HCT116 (cell line): Measurements from ENCODE around the gene CHMP2A. TPM values are rescaled to one million over a fixed set of nuclear protein-coding genes. Genes with fewer than 3 reads are reported as not detected.

Experiments used
- ATAC-seq: fragments of 200-7000 bp; cut with Tn5 transposase; 2 replicates; pipeline ENCODE4 v1.9.1; 2020; ENCODE audit warnings: mild to moderate bottlenecking, moderate library complexity
- BruUV-seq: library from RNA; stranded (reverse); fragments of 400-500 nt; replicated peaks from 2 replicates; lab custom pipeline; 2021; lab: Mats Ljungman, UMichigan
- CTCF ChIA-PET: fragments of 300-600 bp; sonication (Branson Sonifier 250); formaldehyde crosslinking; loops from one replicate; lab custom pipeline; 2021; ENCODE audit warnings: antibody characterized with exemption; lab: Charles Lee
- POLR2A ChIA-PET: fragments of 300-600, 350-600 bp; sonication (Branson Sonifier 250); formaldehyde crosslinking; loops from one replicate; lab custom pipeline; 2021; ENCODE audit warnings: antibody characterized with exemption; lab: Charles Lee
- RAD21 ChIA-PET, 2 experiments: fragments of 300-600 bp; sonication (Branson Sonifier 250); formaldehyde crosslinking; loops; one replicate each; lab custom pipeline; 2023; ENCODE audit warnings: low total read pairs in 2 of 2; ENCODE audit not compliant: uncharacterized antibody in 2 of 2, unreplicated experiment in 2 of 2, low non-redundant PET in 1 of 2; lab: Charles Lee
- DNase-seq: peaks from one replicate; pipeline ENCODE4 v3.0.0-alpha.2; 2010; ENCODE audit warnings: low read depth, low spot score
- H2AFZ ChIP-seq: fragments of 200-600 bp; shearing (Covaris generic), sonication (generic); 2 replicates; pipeline ENCODE4 v1.6.1; 2017; ENCODE audit warnings: low read depth, mixed run types, mixed read lengths, antibody characterized with exemption, low read length; ENCODE audit not compliant: poor library complexity, severe bottlenecking
- H3K27ac ChIP-seq: 2 replicates; pipeline ENCODE4 v1.5.1; 2012; ENCODE audit warnings: low read depth, low read length
- H3K27me3 ChIP-seq: fragments of 200-600 bp; sonication (generic); 2 replicates; pipeline ENCODE4 v1.6.1; 2016; ENCODE audit warnings: mixed run types, low read length, mixed read lengths; ENCODE audit not compliant: insufficient read depth
- H3K36me3 ChIP-seq, 2 experiments: fragments of 200-500 bp in 1 of 2; fragments of 200-600 bp in 1 of 2; sonication (Bioruptor generic) in 1 of 2; sonication (generic) in 1 of 2; 2 replicates each; pipeline versions ENCODE4 v1.5.1 to v1.6.1; 2014 to 2016; ENCODE audit warnings: low read length in 2 of 2, inconsistent platforms in 1 of 2, mixed read lengths in 1 of 2, mixed run types in 1 of 2; ENCODE audit not compliant: insufficient read depth in 2 of 2, control insufficient read depth in 1 of 2
- H3K4me1 ChIP-seq, 2 experiments: fragments of 200-600 bp in 1 of 2; sonication (generic) in 1 of 2; 2 replicates each; pipeline versions ENCODE4 v1.5.1 to v1.6.1; 2012 to 2017; ENCODE audit warnings: low read length in 2 of 2, inconsistent platforms in 1 of 2, mild to moderate bottlenecking in 1 of 2, mixed read lengths in 1 of 2, mixed run types in 1 of 2, moderate library complexity in 1 of 2; ENCODE audit not compliant: insufficient read depth in 2 of 2, control insufficient read depth in 1 of 2
- H3K4me2 ChIP-seq: fragments of 200-600 bp; sonication (generic); 2 replicates; pipeline ENCODE4 v1.6.1; 2017; ENCODE audit warnings: mixed run types, low read length, mixed read lengths
- H3K4me3 ChIP-seq, 2 experiments: fragments of 200-600 bp in 1 of 2; sonication (generic) in 1 of 2; replicated peaks in 1 of 2; 2 replicates each; pipeline ENCODE4 v1.5.1; 2011 to 2016; ENCODE audit warnings: low read length in 2 of 2, control low read depth in 1 of 2, low read depth in 1 of 2, mild to moderate bottlenecking in 1 of 2, mixed read lengths in 1 of 2, mixed run types in 1 of 2
- H3K79me2 ChIP-seq: fragments of 200-600 bp; sonication (generic); 2 replicates; pipeline ENCODE4 v1.6.1; 2017; ENCODE audit warnings: mild to moderate bottlenecking, mixed run types, low read length, moderate library complexity, mixed read lengths; ENCODE audit not compliant: insufficient read depth
- H3K9ac ChIP-seq: fragments of 200-600 bp; sonication (generic); 2 replicates; pipeline ENCODE4 v1.6.1; 2016; ENCODE audit warnings: low read length, mixed read lengths
- H3K9me2 ChIP-seq: fragments of 200-600 bp; sonication (generic), shearing (Covaris generic); 2 replicates; pipeline ENCODE4 v1.6.1; 2017; ENCODE audit warnings: mixed run types, mild to moderate bottlenecking, moderate library complexity; ENCODE audit not compliant: insufficient read depth
- H3K9me3 ChIP-seq, 2 experiments: fragments of 200-500 bp in 1 of 2; fragments of 200-600 bp in 1 of 2; sonication (Bioruptor generic) in 1 of 2; sonication (generic) in 1 of 2; 2 replicates each; pipeline ENCODE4 v1.6.1; 2014 to 2017; ENCODE audit warnings: low read length in 2 of 2, mixed read lengths in 2 of 2, inconsistent platforms in 1 of 2, low read depth in 1 of 2, mild to moderate bottlenecking in 1 of 2, mixed run types in 1 of 2, moderate library complexity in 1 of 2; ENCODE audit not compliant: control insufficient read depth in 1 of 2, insufficient read depth in 1 of 2
- H4K20me1 ChIP-seq: fragments of 200-600 bp; sonication (generic), shearing (Covaris generic); 2 replicates; pipeline ENCODE4 v1.6.1; 2017; ENCODE audit warnings: mixed run types, mild to moderate bottlenecking, moderate library complexity; ENCODE audit not compliant: insufficient read depth
- ELF1 ChIP-seq: IDR thresholded peaks from 2 replicates; pipeline ENCODE4 v1.6.1; 2012; ENCODE audit warnings: low read depth, borderline replicate concordance
- EZH2 ChIP-seq: fragments of 200-600 bp; sonication (generic); IDR thresholded peaks from 2 replicates; pipeline ENCODE4 v1.6.1; 2017; ENCODE audit warnings: antibody characterized with exemption, mixed run types
- JUND ChIP-seq: IDR thresholded peaks from 2 replicates; pipeline ENCODE4 v1.6.1; 2012
- POLR2A ChIP-seq: IDR thresholded peaks from 2 replicates; pipeline ENCODE4 v1.7.0; 2011; ENCODE audit warnings: borderline replicate concordance; ENCODE audit not compliant: insufficient read depth, insufficient read length; ENCODE audit errors: extremely low read depth
- POLR2AphosphoS5 ChIP-seq: IDR thresholded peaks from 2 replicates; pipeline ENCODE4 v1.6.1; 2011; ENCODE audit warnings: mild to moderate bottlenecking, low read depth, low read length, moderate library complexity
- RAD21 ChIP-seq: IDR thresholded peaks from 2 replicates; pipeline ENCODE4 v1.6.1; 2012; ENCODE audit warnings: low read depth, mild to moderate bottlenecking
- intact Hi-C: fragments of 100-400 bp; cut with micrococcal nuclease; formaldehyde crosslinking; loops from 2 replicates; pipeline ENCODE4 v1.10.0; 2022
- total RNA-seq: library from RNA; stranded (reverse); gene quantifications from one replicate; pipeline ENCODE4 v1.2.1, GENCODE V29; 2021; ENCODE audit not compliant: unreplicated experiment
- TF ChIP-seq, protein P1 (sequence below): IDR thresholded peaks from 2 replicates; pipeline ENCODE4 v1.6.1; 2012
- TF ChIP-seq, protein P2 (sequence below): IDR thresholded peaks from 2 replicates; pipeline ENCODE4 v1.6.1; 2012; ENCODE audit warnings: low read depth

Gene CHMP2A
- total RNA-seq, 1 experiment from 2014 or later, result 125 TPM

GRCh38 chr19:58569191-58569942, 14.5 kb upstream of the CHMP2A start:
- peaks cover 9 to 16% of the 10 kb centered on the region in 2 experiments for H3K4me1 ChIP-seq
- no peak for DNase-seq
- no peak overlapping the region for H3K9ac ChIP-seq
- H3K4me3 ChIP-seq, result no peak overlapping the region
- no peaks in the 10 kb centered on the region for H4K20me1 ChIP-seq
- H3K9me2 ChIP-seq, result no peaks in the 10 kb centered on the region
- BruUV-seq, result no TSS peak
- peak; percentile 5; the same call in 1 of the 2 replicates for TF ChIP-seq POLR2AphosphoS5
- TF ChIP-seq POLR2A, result no peak
- TF ChIP-seq, all 23 proteins: peak for 1
- intact Hi-C loops, result no loop called here
- Histone ChIP-seq H3K27ac (no peak overlapping the region), H3K27me3 (no peaks in the 10 kb centered on the region), H3K79me2 (peaks cover 8% of the 10 kb centered on the region; the same call in 1 of the 2 replicates), H3K36me3 (peaks cover 0 to 14% of the 10 kb centered on the region in 2 experiments; a peak in 1 of 4 replicates), H2AFZ (no peak overlapping the region), H3K4me2 (no peak overlapping the region), H3K9me3 (no peaks in the 10 kb centered on the region)
- RAD21 ChIA-PET, result no interaction called here
- CTCF ChIA-PET, result no interaction called here
- ATAC-seq, result no peak
- POLR2A ChIA-PET, result interaction anchor here (1.0 kb wide), 1 partner anchor 10 kb away, joined by 3 read pairs; no protein-coding TSS in a partner anchor

DNA sequence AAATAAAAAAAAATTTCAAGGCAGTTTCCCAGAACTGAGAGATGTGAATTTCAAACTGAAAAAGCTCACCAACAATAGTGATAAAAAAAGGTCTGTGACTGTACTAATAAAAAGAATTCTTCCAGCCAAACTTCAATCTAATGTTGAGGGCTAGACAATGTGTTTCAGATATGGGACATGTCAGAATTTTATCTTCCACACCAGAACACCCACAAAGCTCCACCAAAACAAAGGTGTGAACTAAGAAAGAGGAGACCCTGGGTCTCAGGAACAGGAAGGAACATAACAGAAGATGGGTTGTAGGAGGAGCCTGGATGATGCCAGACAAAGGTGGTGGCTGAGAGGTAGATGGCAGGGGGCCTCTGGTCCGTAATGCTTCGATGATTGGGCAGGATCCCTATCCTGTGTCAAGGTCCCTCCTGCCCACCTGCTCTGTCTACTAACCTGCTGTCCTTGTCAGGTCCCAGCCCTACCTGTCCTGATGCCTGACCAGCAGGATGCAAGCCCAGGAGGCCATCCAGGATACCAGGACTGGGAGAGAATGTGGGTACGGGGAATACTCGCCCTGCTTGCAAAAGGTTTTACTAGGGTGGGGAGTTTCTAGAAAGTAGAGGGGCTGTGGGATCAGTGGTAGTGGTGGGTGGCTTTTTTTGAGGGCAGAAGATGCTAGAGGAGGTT, 13.7 kb upstream of the CHMP2A start:
- intact Hi-C loops, result no loop called here
- TF ChIP-seq POLR2A, result no peak
- no peak for TF ChIP-seq EZH2
- no peak for TF ChIP-seq RAD21
- TF ChIP-seq, protein P1, sequence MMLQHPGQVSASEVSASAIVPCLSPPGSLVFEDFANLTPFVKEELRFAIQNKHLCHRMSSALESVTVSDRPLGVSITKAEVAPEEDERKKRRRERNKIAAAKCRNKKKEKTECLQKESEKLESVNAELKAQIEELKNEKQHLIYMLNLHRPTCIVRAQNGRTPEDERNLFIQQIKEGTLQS, result no peak
- no peak for TF ChIP-seq ELF1
- no peak for TF ChIP-seq JUND
- TF ChIP-seq, protein P2, sequence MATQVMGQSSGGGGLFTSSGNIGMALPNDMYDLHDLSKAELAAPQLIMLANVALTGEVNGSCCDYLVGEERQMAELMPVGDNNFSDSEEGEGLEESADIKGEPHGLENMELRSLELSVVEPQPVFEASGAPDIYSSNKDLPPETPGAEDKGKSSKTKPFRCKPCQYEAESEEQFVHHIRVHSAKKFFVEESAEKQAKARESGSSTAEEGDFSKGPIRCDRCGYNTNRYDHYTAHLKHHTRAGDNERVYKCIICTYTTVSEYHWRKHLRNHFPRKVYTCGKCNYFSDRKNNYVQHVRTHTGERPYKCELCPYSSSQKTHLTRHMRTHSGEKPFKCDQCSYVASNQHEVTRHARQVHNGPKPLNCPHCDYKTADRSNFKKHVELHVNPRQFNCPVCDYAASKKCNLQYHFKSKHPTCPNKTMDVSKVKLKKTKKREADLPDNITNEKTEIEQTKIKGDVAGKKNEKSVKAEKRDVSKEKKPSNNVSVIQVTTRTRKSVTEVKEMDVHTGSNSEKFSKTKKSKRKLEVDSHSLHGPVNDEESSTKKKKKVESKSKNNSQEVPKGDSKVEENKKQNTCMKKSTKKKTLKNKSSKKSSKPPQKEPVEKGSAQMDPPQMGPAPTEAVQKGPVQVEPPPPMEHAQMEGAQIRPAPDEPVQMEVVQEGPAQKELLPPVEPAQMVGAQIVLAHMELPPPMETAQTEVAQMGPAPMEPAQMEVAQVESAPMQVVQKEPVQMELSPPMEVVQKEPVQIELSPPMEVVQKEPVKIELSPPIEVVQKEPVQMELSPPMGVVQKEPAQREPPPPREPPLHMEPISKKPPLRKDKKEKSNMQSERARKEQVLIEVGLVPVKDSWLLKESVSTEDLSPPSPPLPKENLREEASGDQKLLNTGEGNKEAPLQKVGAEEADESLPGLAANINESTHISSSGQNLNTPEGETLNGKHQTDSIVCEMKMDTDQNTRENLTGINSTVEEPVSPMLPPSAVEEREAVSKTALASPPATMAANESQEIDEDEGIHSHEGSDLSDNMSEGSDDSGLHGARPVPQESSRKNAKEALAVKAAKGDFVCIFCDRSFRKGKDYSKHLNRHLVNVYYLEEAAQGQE, result no peak
- TF ChIP-seq POLR2AphosphoS5, result peak; percentile 30; the same call in 1 of the 2 replicates
- DNase-seq, result no peak
- H3K9me3 ChIP-seq, result no peaks in the 10 kb centered on the region
- peaks cover 8% of the 10 kb centered on the region; the same call in 1 of the 2 replicates for H3K79me2 ChIP-seq
- no peaks in the 10 kb centered on the region for H4K20me1 ChIP-seq
- no peak overlapping the region for H3K9ac ChIP-seq
- ChIA-PET POLR2A (interaction anchor here (1.2 kb wide), 1 partner anchor 9 kb away, joined by 4 read pairs; no protein-coding TSS in a partner anchor), CTCF (no interaction called here), RAD21 (no interaction called here)
- no peak overlapping the region for H3K4me2 ChIP-seq
- no peak overlapping the region for H3K27ac ChIP-seq
- peaks cover 0 to 14% of the 10 kb centered on the region in 2 experiments; a peak in 1 of 4 replicates for H3K36me3 ChIP-seq
- no peak for ATAC-seq
- H3K27me3 ChIP-seq, result no peaks in the 10 kb centered on the region
- no peak overlapping the region for H3K4me3 ChIP-seq
- H2AFZ ChIP-seq, result no peak overlapping the region
- BruUV-seq, result no TSS peak
- H3K4me1 ChIP-seq, result peaks cover 2 to 8% of the 10 kb centered on the region in 2 experiments; a peak in 3 of 4 replicates
- no peaks in the 10 kb centered on the region for H3K9me2 ChIP-seq
